Measurements from ENCODE around the gene ADRB1.

GRCh38 chr10:114034923-114035645 lies 8.6 kb upstream of the ADRB1 start:
- TF ChIP-seq ZNF274 (IDR thresholded peaks at IDR 0.05; ENCODE audit: low read depth, low read length) = no peak
- TF ChIP-seq YY1 (IDR thresholded peaks at IDR 0.05; ENCODE audit: insufficient read depth, insufficient read length) = no peak
- no peak for TF ChIP-seq SUZ12 (IDR thresholded peaks at IDR 0.05; ENCODE audit: extremely low read depth, insufficient read depth, insufficient read length)

Measured in NT2/D1 (cell line).